Kidney epithelial cell (primary cell): Measurements from ENCODE around the gene NME9. TPM values are rescaled to one million over a fixed set of nuclear protein-coding genes. Genes with fewer than 3 reads are reported as not detected.

Source experiments
- total RNA-seq: library from RNA; depleted of rRNA; stranded (reverse); fragments of >200 nt; gene quantifications from 2 replicates; pipeline ENCODE4 v1.2.3, GENCODE V29; 2015

The NME9 gene
- total RNA-seq, 1 donor from 2014 or later: not detected

Other genes starting within 250 kb of the NME9 start
- 6.6 and 9.2 TPM in 2 replicates for gene DZIP1L, start 214.2 kb downstream of the NME9 start, total RNA-seq
- gene A4GNT, start 197.5 kb downstream of the NME9 start, total RNA-seq: not detected in 2 replicates
- gene DBR1, start 154.9 kb downstream of the NME9 start, total RNA-seq: 16.7 and 17.2 TPM in 2 replicates
- gene ARMC8, start 142.6 kb downstream of the NME9 start, total RNA-seq: 27.1 and 42.5 TPM in 2 replicates
- gene MRAS, start 18.7 kb upstream of the NME9 start, total RNA-seq: 32.6 and 35.0 TPM in 2 replicates
- 1.9 and 3.5 TPM in 2 replicates for gene ESYT3, start 104.8 kb upstream of the NME9 start, total RNA-seq